OCI-LY7 (cell line): ENCODE data around the gene TAS2R20. TPM values are rescaled to one million over a fixed set of nuclear protein-coding genes. Genes with fewer than 3 reads are reported as not detected.
"Not testable (repeated sequence)": the region's sequence is repeated elsewhere in the genome, so short reads cannot be mapped to it uniquely, and the experiment has no call there.

Source experiments
- BruUV-seq: library from RNA; stranded (reverse); fragments of 400-500 nt; replicated peaks from 2 replicates; lab custom pipeline; 2021; lab: Mats Ljungman, UMichigan
- CTCF ChIA-PET: fragments of 300-600 bp; sonication (Branson Sonifier 250); formaldehyde crosslinking; loops from one replicate; lab custom pipeline; 2022; ENCODE audit warnings: antibody characterized with exemption; ENCODE audit not compliant: unreplicated experiment; lab: Charles Lee
- POLR2A ChIA-PET: fragments of 300-600 bp; sonication (Branson Sonifier 250); formaldehyde crosslinking; loops from one replicate; lab custom pipeline; 2022; ENCODE audit warnings: antibody characterized with exemption; lab: Charles Lee
- DNase-seq: peaks from one replicate; pipeline ENCODE4 v3.0.0-alpha.2; 2015; ENCODE audit warnings: low spot score
- H2AFZ ChIP-seq: fragments of 200-600 bp; sonication (generic), shearing (Covaris generic); 2 replicates; pipeline ENCODE4 v1.6.1; 2014; ENCODE audit warnings: mild to moderate bottlenecking, antibody characterized with exemption, low read length, moderate library complexity
- H3K27ac ChIP-seq: fragments of 200-600 bp; sonication (generic); 2 replicates; pipeline ENCODE4 v1.5.1; 2014; ENCODE audit warnings: mixed run types, low read depth, mild to moderate bottlenecking, moderate library complexity, low read length, inconsistent platforms; ENCODE audit not compliant: poor library complexity, severe bottlenecking
- H3K36me3 ChIP-seq: fragments of 200-600 bp; sonication (generic); 2 replicates; pipeline ENCODE4 v1.6.1; 2014; ENCODE audit warnings: mild to moderate bottlenecking, antibody characterized with exemption, low read length, moderate library complexity, mixed read lengths; ENCODE audit not compliant: insufficient read depth
- H3K4me1 ChIP-seq: fragments of 200-600 bp; sonication (generic); 2 replicates; pipeline ENCODE4 v1.5.1; 2014; ENCODE audit warnings: mild to moderate bottlenecking, low read length; ENCODE audit not compliant: insufficient read depth, poor library complexity, severe bottlenecking
- H3K4me2 ChIP-seq: fragments of 200-600 bp; sonication (generic); 2 replicates; pipeline ENCODE4 v1.6.1; 2014; ENCODE audit warnings: mild to moderate bottlenecking, low read length
- H3K4me3 ChIP-seq: fragments of 200-600 bp; sonication (generic); 2 replicates; pipeline ENCODE4 v1.5.1; 2014; ENCODE audit warnings: mild to moderate bottlenecking, low read depth, low read length; ENCODE audit not compliant: poor library complexity, severe bottlenecking
- H3K79me2 ChIP-seq: fragments of 200-600 bp; sonication (generic); 2 replicates; pipeline ENCODE4 v1.6.1; 2016; ENCODE audit warnings: low read depth, mild to moderate bottlenecking, low read length, moderate library complexity, mixed read lengths; ENCODE audit not compliant: insufficient read depth
- H3K9me2 ChIP-seq: fragments of 200-600 bp; sonication (generic); 2 replicates; pipeline ENCODE4 v1.6.1; 2016; ENCODE audit warnings: mild to moderate bottlenecking, low read length, mixed read lengths; ENCODE audit not compliant: insufficient read depth
- H3K9me3 ChIP-seq: fragments of 200-600 bp; sonication (generic); 2 replicates; pipeline ENCODE4 v1.6.1; 2014; ENCODE audit warnings: mild to moderate bottlenecking, mixed run types, low read length, mixed read lengths
- H4K20me1 ChIP-seq: fragments of 200-600 bp; sonication (generic); 2 replicates; pipeline ENCODE4 v1.6.1; 2014; ENCODE audit warnings: mild to moderate bottlenecking, antibody characterized with exemption, low read length, moderate library complexity, mixed read lengths; ENCODE audit not compliant: insufficient read depth
- CTCF ChIP-seq: fragments of 200-600 bp; sonication (generic); conservative IDR thresholded peaks from 2 replicates; pipeline ENCODE4 v1.5.1; 2014; ENCODE audit warnings: mild to moderate bottlenecking, antibody characterized with exemption, low read length, moderate library complexity, mixed read lengths
- EZH2phosphoT487 ChIP-seq: fragments of 200-600 bp; sonication (generic); IDR thresholded peaks from 2 replicates; pipeline ENCODE4 v1.6.1; 2018; ENCODE audit warnings: low read depth, borderline replicate concordance, mild to moderate bottlenecking, mixed run types, antibody characterized with exemption, low read length, moderate library complexity, mixed read lengths
- intact Hi-C: fragments of 100-400 bp; cut with micrococcal nuclease; formaldehyde crosslinking; loops from one replicate; pipeline ENCODE4 v1.10.0; 2022; ENCODE audit not compliant: unreplicated experiment
- total RNA-seq, 2 experiments: library from RNA; depleted of rRNA in 1 of 2; stranded (reverse); fragments of >200 nt in 1 of 2; shearing (Covaris generic) in 1 of 2; gene quantifications; 2 replicates each; pipeline ENCODE4 v1.2.3, GENCODE V29; 2014 to 2022

The TAS2R20 gene
- total RNA-seq, 2 experiments from 2014 or later: 1.9 to 2.1 TPM

GRCh38 chr12:11039171-11039570 lies 41.1 kb upstream of the TAS2R20 start:
- H3K79me2 ChIP-seq: no peaks in the 10 kb centered on the region
- no peak overlapping the region for H3K4me2 ChIP-seq
- POLR2A ChIA-PET: interaction anchor here (1.2 kb wide), 1 partner anchor 9 kb away, joined by 3 read pairs; no protein-coding TSS in a partner anchor
- no peaks in the 10 kb centered on the region for H3K9me3 ChIP-seq
- H3K27ac ChIP-seq: no peak overlapping the region
- H3K4me3 ChIP-seq: no peak overlapping the region
- H3K36me3 ChIP-seq: no peaks in the 10 kb centered on the region
- no TSS peak for BruUV-seq
- CTCF ChIA-PET: no interaction called here
- DNase-seq: no peak
- H3K4me1 ChIP-seq: no peaks in the 10 kb centered on the region
- intact Hi-C loops: loop anchor here (1.0 kb wide), 1 partner anchor 26 kb away; no protein-coding TSS in a partner anchor
- H2AFZ ChIP-seq: no peak overlapping the region
- H4K20me1 ChIP-seq: no peaks in the 10 kb centered on the region
- TF ChIP-seq EZH2phosphoT487: no peak
- no peak for TF ChIP-seq CTCF
- no peaks in the 10 kb centered on the region for H3K9me2 ChIP-seq

DNA sequence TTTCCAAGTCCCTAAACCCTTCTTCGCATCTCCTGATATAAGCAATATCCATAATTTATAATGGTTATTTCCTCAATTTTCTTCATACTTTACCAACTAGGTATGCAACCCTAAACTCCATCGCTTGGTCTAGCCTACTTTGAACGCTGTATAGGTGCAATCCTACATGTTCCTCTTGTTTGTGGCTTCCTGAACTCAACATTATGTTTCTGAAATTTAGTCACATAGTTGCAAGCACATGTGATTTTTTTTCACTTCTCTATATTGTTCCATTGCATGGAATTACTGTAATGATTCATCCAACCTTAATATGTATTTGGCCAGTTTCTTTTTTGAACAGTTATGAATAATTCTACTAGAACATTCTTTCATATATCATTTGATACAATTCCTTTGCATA lies 35.9 kb upstream of the TAS2R20 start:
- BruUV-seq, H3K9me2 ChIP-seq, H3K9me3 ChIP-seq, H3K36me3 ChIP-seq, H3K4me2 ChIP-seq, H3K4me3 ChIP-seq, POLR2A ChIA-PET, DNase-seq, H3K79me2 ChIP-seq, CTCF ChIA-PET, H2AFZ ChIP-seq, intact Hi-C loops, H3K27ac ChIP-seq, H4K20me1 ChIP-seq, H3K4me1 ChIP-seq: not testable (repeated sequence)

DNA sequence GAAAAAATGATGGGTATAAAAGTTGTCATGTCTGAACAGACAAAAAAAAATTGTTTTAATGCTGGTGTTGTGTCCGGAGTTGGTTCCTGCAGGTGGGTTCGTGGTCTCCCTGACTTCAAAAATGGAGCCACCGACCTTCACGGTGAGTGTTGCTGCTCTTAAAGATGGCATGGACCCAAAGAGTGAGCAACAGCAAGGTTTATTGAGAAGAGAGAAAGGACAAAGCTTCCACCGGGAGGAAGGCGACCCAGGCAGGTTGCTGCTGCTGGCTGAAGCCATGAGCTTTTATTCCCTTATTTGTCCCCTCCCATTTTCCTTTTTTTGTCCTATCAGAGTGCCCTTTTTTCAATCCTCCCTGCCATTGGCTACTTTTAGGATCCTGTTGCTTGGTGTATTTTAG lies 33.2 kb upstream of the TAS2R20 start, which contains the start of gene TAS2R31:
Gene TAS2R31 (minus strand): TSS at position 101 of the 400 bp plus-strand sequence. CDS start 72 bp downstream, at position 29.
- no TSS peak for BruUV-seq
- Histone ChIP-seq H3K4me3 (no peak within 1 kb of the TSS), H3K27ac (no peak within 1 kb of the TSS), H3K79me2 (no peaks in the 10 kb centered on the region), H3K4me1 (no peaks in the 10 kb centered on the region), H3K9me3 (no peaks in the 10 kb centered on the region), H3K36me3 (no peaks in the 10 kb centered on the region), H2AFZ (no peak within 1 kb of the TSS), H3K4me2 (no peak within 1 kb of the TSS), H4K20me1 (no peaks in the 10 kb centered on the region), H3K9me2 (no peaks in the 10 kb centered on the region)
- no peak for TF ChIP-seq CTCF
- no peak for TF ChIP-seq EZH2phosphoT487
- POLR2A ChIA-PET: no interaction called here
- DNase-seq: no peak
- CTCF ChIA-PET: interaction anchor here (0.6 kb wide), 1 partner anchor 1849 kb away, joined by 3 read pairs; no protein-coding TSS in a partner anchor
- intact Hi-C loops: no loop called here
